K562 (cell line): ENCODE data around the gene GPNMB.

Experiments used
- DACH1 ChIP-seq: fragments of 450-650 bp; IDR thresholded peaks from 2 replicates; pipeline ENCODE4 v1.6.1; 2018; ENCODE audit not compliant: partially characterized antibody
- ESRRA ChIP-seq: fragments of 450-650 bp; IDR thresholded peaks from 2 replicates; pipeline ENCODE4 v1.6.1; 2014; ENCODE audit warnings: low read depth, mild to moderate bottlenecking, moderate library complexity, borderline replicate concordance
- FOXA1 ChIP-seq: fragments of 450-650 bp; IDR thresholded peaks from 2 replicates; pipeline ENCODE4 v1.6.1; 2016; ENCODE audit warnings: mild to moderate bottlenecking, borderline replicate concordance
- KAT8 ChIP-seq: fragments of 450-650 bp; IDR thresholded peaks from 2 replicates; pipeline ENCODE4 v1.6.1; 2016; ENCODE audit warnings: low read depth, mild to moderate bottlenecking
- NRF1 ChIP-seq, 2 experiments: fragments of 450-650 bp; IDR thresholded peaks in 1 of 2; conservative IDR thresholded peaks in 1 of 2; 2 replicates each; pipeline ENCODE4 v1.6.1; 2014; ENCODE audit warnings: mild to moderate bottlenecking in 2 of 2
- RAD21 ChIP-seq, 2 experiments: fragments of 250-450 bp in 1 of 2; fragments of 450-650 bp in 1 of 2; sonication (Bioruptor Pico) in 1 of 2; formaldehyde crosslinking in 1 of 2; IDR thresholded peaks in 1 of 2; conservative IDR thresholded peaks in 1 of 2; 2 replicates each; pipeline versions ENCODE4 v1.4.0 to v1.8.0; 2020 to 2022; ENCODE audit warnings: mild to moderate bottlenecking in 2 of 2, moderate library complexity in 1 of 2
- SRF ChIP-seq, 2 experiments: fragments of 250-450, 450-650 bp in 1 of 2; sonication (Bioruptor Pico) in 1 of 2; sonication (generic) in 1 of 2; formaldehyde crosslinking; IDR thresholded peaks; 2 replicates each; pipeline versions ENCODE4 v1.5.0 to v1.5.1; 2020 to 2022; ENCODE audit warnings: mild to moderate bottlenecking in 1 of 2, missing genetic modification reagents in 1 of 2
- TF ChIP-seq, protein P1 (sequence below): sonication (generic); formaldehyde crosslinking; IDR thresholded peaks from 2 replicates; pipeline ENCODE4 v1.9.0; 2022; ENCODE audit warnings: mild to moderate bottlenecking, missing genetic modification reagents

- TF ChIP-seq RAD21 (CRISPR knock-in tag; conservative IDR thresholded peaks at IDR 0.05 in 1 of 2, IDR thresholded peaks at IDR 0.05 in 1 of 2) = no peak
- no peak for TF ChIP-seq FOXA1
- no peak for TF ChIP-seq DACH1
- TF ChIP-seq, protein P1, sequence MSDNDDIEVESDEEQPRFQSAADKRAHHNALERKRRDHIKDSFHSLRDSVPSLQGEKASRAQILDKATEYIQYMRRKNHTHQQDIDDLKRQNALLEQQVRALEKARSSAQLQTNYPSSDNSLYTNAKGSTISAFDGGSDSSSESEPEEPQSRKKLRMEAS (CRISPR knock-in tag) = no peak
- no peak for TF ChIP-seq NRF1 (conservative IDR thresholded peaks at IDR 0.05 in 1 of 2, IDR thresholded peaks at IDR 0.05 in 1 of 2)
- TF ChIP-seq SRF (CRISPR knock-in tag; IDR thresholded peaks at IDR 0.05) = no peak
- no peak for TF ChIP-seq KAT8
- TF ChIP-seq ESRRA = no peak
Measured at GRCh38 chr7:23247603-23248335, 1.2 kb downstream of the GPNMB start.
